ENCODE measurements around the gene KLHL2. TPM values are rescaled to one million over a fixed set of nuclear protein-coding genes. Genes with fewer than 3 reads are reported as not detected.

The KLHL2 gene
- polyA plus RNA-seq, 4 donors = 7.8 to 13.4 (median 10.6) TPM

GRCh38 chr4:165309456-165309855, 102.1 kb downstream of the KLHL2 start:
- Histone ChIP-seq H3K36me3 (ENCODE audit: control insufficient read depth in 3 of 3, insufficient read depth in 2 of 3, low read depth in 1 of 3, low read length in 3 of 3) (peaks cover 0 to 4% (median 3%) of the 10 kb centered on the region in 3 donors), H3K27ac (ENCODE audit: low read depth in 1 of 3, low read length in 2 of 3) (no peak overlapping the region), H3K4me3 (ENCODE audit: low read depth in 1 of 3, low read length in 3 of 3) (no peak overlapping the region), H3K4me1 (ENCODE audit: control insufficient read depth in 3 of 3, insufficient read depth in 2 of 3, low read depth in 1 of 3, low read length in 2 of 3) (no peaks in the 10 kb centered on the region), H3K27me3 (ENCODE audit: control insufficient read depth in 3 of 3, insufficient read depth in 3 of 3, low read length in 3 of 3) (no peaks in the 10 kb centered on the region), H3K9me3 (ENCODE audit: control insufficient read depth in 2 of 2, insufficient read depth in 1 of 2, low read depth in 1 of 2, low read length in 1 of 2) (no peaks in the 10 kb centered on the region)
- DNase-seq (no peak), FAIRE-seq (no peak)
- 97 to 98% (median 97%) methylated on average over 4 of the region's 4 CpGs for WGBS, 3 donors

DNA sequence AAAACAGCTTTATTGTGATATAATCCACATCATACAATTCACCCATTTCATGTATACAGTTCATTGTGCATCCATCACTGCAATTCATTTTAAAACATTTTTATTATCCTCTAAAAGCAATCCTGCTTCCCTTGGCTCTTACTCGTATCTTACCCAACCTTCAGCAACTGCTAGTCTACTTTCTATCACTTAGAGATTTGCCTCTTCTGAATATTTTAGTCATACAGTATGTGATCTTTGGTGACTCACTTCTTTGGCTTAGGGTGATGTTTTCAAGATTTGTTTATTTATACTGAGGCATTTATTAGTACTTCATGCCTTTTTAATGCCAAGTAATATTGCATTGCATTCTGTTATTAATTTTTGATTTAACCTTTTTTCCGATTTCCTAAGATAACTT, 105.1 kb downstream of the KLHL2 start:
- no peaks in the 10 kb centered on the region for H3K9me3 ChIP-seq (ENCODE audit: control insufficient read depth in 2 of 2, insufficient read depth in 1 of 2, low read depth in 1 of 2, low read length in 1 of 2)
- no peaks in the 10 kb centered on the region for H3K4me1 ChIP-seq (ENCODE audit: control insufficient read depth in 3 of 3, insufficient read depth in 2 of 3, low read depth in 1 of 3, low read length in 2 of 3)
- peaks cover 0 to 3% (median 0%) of the 10 kb centered on the region in 3 donors for H3K36me3 ChIP-seq (ENCODE audit: control insufficient read depth in 3 of 3, insufficient read depth in 2 of 3, low read depth in 1 of 3, low read length in 3 of 3)
- no peak overlapping the region for H3K4me3 ChIP-seq (ENCODE audit: low read depth in 1 of 3, low read length in 3 of 3)
- H3K27ac ChIP-seq (ENCODE audit: low read depth in 1 of 3, low read length in 2 of 3) = no peak overlapping the region
- no peaks in the 10 kb centered on the region for H3K27me3 ChIP-seq (ENCODE audit: control insufficient read depth in 3 of 3, insufficient read depth in 3 of 3, low read length in 3 of 3)
- 83 to 94% (median 91%) methylated on average over 2 of the region's 2 CpGs for WGBS, 3 donors
- FAIRE-seq = no peak
- no peak for DNase-seq

DNA sequence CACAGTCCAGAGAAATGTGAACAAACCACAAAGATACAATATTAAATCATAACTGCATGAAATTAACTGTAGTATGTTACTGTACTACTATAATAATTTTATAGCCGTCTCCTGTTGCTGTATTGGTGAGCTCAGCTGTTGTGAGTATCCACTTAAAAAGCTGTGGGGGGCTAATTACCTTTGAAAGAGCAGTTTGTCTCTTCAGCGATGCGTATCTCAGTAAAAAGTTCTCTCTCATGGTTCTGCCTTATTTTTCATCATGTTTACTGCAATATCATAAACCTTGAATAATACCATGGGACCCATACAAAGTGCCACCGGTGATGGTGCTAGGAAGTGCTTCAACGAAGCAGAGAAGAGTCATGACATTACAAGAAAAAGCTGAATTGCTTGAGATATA, 111.7 kb downstream of the KLHL2 start:
- Histone ChIP-seq H3K4me1 (ENCODE audit: control insufficient read depth in 3 of 3, insufficient read depth in 2 of 3, low read depth in 1 of 3, low read length in 2 of 3) (no peaks in the 10 kb centered on the region), H3K27me3 (ENCODE audit: control insufficient read depth in 3 of 3, insufficient read depth in 3 of 3, low read length in 3 of 3) (no peaks in the 10 kb centered on the region), H3K36me3 (ENCODE audit: control insufficient read depth in 3 of 3, insufficient read depth in 2 of 3, low read depth in 1 of 3, low read length in 3 of 3) (no peaks in the 10 kb centered on the region), H3K9me3 (ENCODE audit: control insufficient read depth in 2 of 2, insufficient read depth in 1 of 2, low read depth in 1 of 2, low read length in 1 of 2) (no peaks in the 10 kb centered on the region), H3K4me3 (ENCODE audit: low read depth in 1 of 3, low read length in 3 of 3) (no peak overlapping the region), H3K27ac (ENCODE audit: low read depth in 1 of 3, low read length in 2 of 3) (no peak overlapping the region)
- WGBS, 3 donors = 95 to 96% (median 95%) methylated on average over 5 of the region's 5 CpGs
- FAIRE-seq (no peak), DNase-seq (no peak)

DNA sequence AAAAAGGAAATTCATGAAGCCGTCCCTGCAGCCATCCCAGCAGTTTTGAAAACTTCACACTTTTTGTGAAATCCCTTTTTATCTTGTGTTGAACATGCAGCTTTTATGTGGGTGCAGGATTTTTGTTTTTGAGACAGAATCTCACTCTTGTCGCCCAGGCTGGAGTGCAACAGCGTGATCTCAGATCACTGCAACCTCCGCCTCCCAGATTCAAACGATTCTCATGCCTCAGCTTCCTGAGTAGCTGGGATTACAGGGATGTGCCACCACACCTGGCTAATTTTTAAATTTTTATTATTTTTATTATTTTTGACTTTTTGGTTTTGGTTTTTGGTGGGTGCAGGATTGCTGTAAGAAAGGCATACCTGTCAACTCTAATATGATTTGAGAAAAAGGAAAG, 112.1 kb downstream of the KLHL2 start:
- no peaks in the 10 kb centered on the region for H3K4me1 ChIP-seq (ENCODE audit: control insufficient read depth in 3 of 3, insufficient read depth in 2 of 3, low read depth in 1 of 3, low read length in 2 of 3)
- no peaks in the 10 kb centered on the region for H3K36me3 ChIP-seq (ENCODE audit: control insufficient read depth in 3 of 3, insufficient read depth in 2 of 3, low read depth in 1 of 3, low read length in 3 of 3)
- DNase-seq (no peak), FAIRE-seq (no peak)
- no peaks in the 10 kb centered on the region for H3K27me3 ChIP-seq (ENCODE audit: control insufficient read depth in 3 of 3, insufficient read depth in 3 of 3, low read length in 3 of 3)
- H3K9me3 ChIP-seq (ENCODE audit: control insufficient read depth in 2 of 2, insufficient read depth in 1 of 2, low read depth in 1 of 2, low read length in 1 of 2) = no peaks in the 10 kb centered on the region
- H3K4me3 ChIP-seq (ENCODE audit: low read depth in 1 of 3, low read length in 3 of 3) = no peak overlapping the region
- WGBS, 3 donors = 96 to 98% (median 97%) methylated on average over 5 of the region's 5 CpGs
- H3K27ac ChIP-seq (ENCODE audit: low read depth in 1 of 3, low read length in 2 of 3) = no peak overlapping the region

DNA sequence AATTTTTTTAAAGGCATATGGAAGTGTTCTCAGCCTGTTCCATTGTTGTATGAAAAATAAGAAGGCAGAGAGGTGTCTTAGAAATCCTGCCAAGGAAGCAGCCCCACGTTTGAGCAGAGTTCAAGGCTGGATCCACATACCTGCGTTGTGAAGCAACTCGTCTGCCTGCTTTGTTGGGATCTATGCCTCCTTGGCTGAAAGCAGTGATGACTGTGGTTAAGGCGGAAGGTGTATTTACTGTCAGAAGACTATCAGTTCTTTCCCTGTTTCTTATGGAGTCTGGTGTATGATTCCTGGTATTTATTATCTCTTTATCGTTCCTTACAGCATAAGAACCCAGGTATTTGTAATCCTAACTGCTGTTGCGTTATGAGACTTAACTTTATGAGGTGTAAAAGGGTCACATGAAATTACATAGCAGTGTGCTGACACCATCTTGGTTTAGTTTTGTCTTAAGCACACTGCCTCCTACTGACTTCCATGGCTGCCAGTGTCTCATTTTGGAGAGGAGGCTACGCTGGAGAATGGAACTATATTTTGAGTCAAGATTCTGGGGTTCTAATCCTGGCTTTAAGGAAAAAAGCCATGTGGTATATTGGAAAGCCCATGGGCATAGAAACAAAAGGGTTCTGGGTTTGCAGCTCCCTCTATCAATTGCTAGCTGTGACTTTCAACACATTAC, 117.0 kb downstream of the KLHL2 start:
- no peaks in the 10 kb centered on the region for H3K27me3 ChIP-seq (ENCODE audit: control insufficient read depth in 3 of 3, insufficient read depth in 3 of 3, low read length in 3 of 3)
- no peaks in the 10 kb centered on the region for H3K36me3 ChIP-seq (ENCODE audit: control insufficient read depth in 3 of 3, insufficient read depth in 2 of 3, low read depth in 1 of 3, low read length in 3 of 3)
- FAIRE-seq (no peak), DNase-seq (peak in 1 of 2 donors; percentile 83)
- H3K4me1 ChIP-seq (ENCODE audit: control insufficient read depth in 3 of 3, insufficient read depth in 2 of 3, low read depth in 1 of 3, low read length in 2 of 3) = peaks cover 0 to 11% (median 7%) of the 10 kb centered on the region in 3 donors
- peak overlapping the region in 1 of 3 donors; percentile 93 for H3K27ac ChIP-seq (ENCODE audit: low read depth in 1 of 3, low read length in 2 of 3)
- WGBS, 3 donors = 81 to 88% (median 83%) methylated on average over 7 of the region's 7 CpGs
- peak overlapping the region in 1 of 3 donors; percentile 22 for H3K4me3 ChIP-seq (ENCODE audit: low read depth in 1 of 3, low read length in 3 of 3)
- H3K9me3 ChIP-seq (ENCODE audit: control insufficient read depth in 2 of 2, insufficient read depth in 1 of 2, low read depth in 1 of 2, low read length in 1 of 2) = peaks cover 0 to 6% of the 10 kb centered on the region in 2 donors

DNA sequence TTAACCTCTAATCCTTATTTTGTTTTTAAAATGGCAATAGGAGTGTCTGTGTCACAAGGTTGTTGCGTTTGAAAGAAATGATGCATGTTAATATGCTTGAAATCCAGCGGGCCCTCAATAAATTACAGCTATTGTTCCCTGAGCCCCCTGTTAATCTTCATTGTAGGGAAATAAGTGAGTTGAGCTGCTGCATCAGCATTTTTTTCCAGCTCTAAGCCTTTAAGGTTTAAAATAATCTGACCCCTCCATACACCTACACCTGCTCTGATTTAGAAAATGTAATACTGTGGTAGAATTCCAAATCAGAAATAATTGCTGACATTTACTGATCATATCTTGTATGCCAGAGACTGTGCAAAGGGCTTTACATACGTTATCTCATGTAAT, 117.5 kb downstream of the KLHL2 start:
- Histone ChIP-seq H3K4me3 (ENCODE audit: low read depth in 1 of 3, low read length in 3 of 3) (no peak overlapping the region), H3K27ac (ENCODE audit: low read depth in 1 of 3, low read length in 2 of 3) (peak overlapping the region in 1 of 3 donors; percentile 93), H3K36me3 (ENCODE audit: control insufficient read depth in 3 of 3, insufficient read depth in 2 of 3, low read depth in 1 of 3, low read length in 3 of 3) (no peaks in the 10 kb centered on the region), H3K4me1 (ENCODE audit: control insufficient read depth in 3 of 3, insufficient read depth in 2 of 3, low read depth in 1 of 3, low read length in 2 of 3) (peaks cover 0 to 11% (median 7%) of the 10 kb centered on the region in 3 donors), H3K27me3 (ENCODE audit: control insufficient read depth in 3 of 3, insufficient read depth in 3 of 3, low read length in 3 of 3) (no peaks in the 10 kb centered on the region), H3K9me3 (ENCODE audit: control insufficient read depth in 2 of 2, insufficient read depth in 1 of 2, low read depth in 1 of 2, low read length in 1 of 2) (peaks cover 0 to 6% of the 10 kb centered on the region in 2 donors)
- FAIRE-seq = no peak
- WGBS, 3 donors = 78 to 91% (median 91%) methylated on average over 3 of the region's 3 CpGs
- DNase-seq = no peak

- FAIRE-seq (no peak), DNase-seq (peak; percentile 49 to 72)
- peaks cover 0 to 6% of the 10 kb centered on the region in 2 donors for H3K9me3 ChIP-seq (ENCODE audit: control insufficient read depth in 2 of 2, insufficient read depth in 1 of 2, low read depth in 1 of 2, low read length in 1 of 2)
- 49 to 61% (median 54%) methylated on average over 8 of the region's 8 CpGs for WGBS, 3 donors
- H3K36me3 ChIP-seq (ENCODE audit: control insufficient read depth in 3 of 3, insufficient read depth in 2 of 3, low read depth in 1 of 3, low read length in 3 of 3) = peaks cover 0 to 5% (median 0%) of the 10 kb centered on the region in 3 donors
- peaks cover 0 to 20% (median 7%) of the 10 kb centered on the region in 3 donors for H3K4me1 ChIP-seq (ENCODE audit: control insufficient read depth in 3 of 3, insufficient read depth in 2 of 3, low read depth in 1 of 3, low read length in 2 of 3)
- peak overlapping the region in 2 of 3 donors; percentile 4 to 93 for H3K27ac ChIP-seq (ENCODE audit: low read depth in 1 of 3, low read length in 2 of 3)
- peak overlapping the region in 1 of 3 donors; percentile 59 for H3K4me3 ChIP-seq (ENCODE audit: low read depth in 1 of 3, low read length in 3 of 3)
- H3K27me3 ChIP-seq (ENCODE audit: control insufficient read depth in 3 of 3, insufficient read depth in 3 of 3, low read length in 3 of 3) = no peaks in the 10 kb centered on the region
Observed at GRCh38 chr4:165325732-165326512, 118.6 kb downstream of the KLHL2 start.

GRCh38 chr4:165326831-165327210, 119.5 kb downstream of the KLHL2 start:
- peaks cover 0 to 20% (median 11%) of the 10 kb centered on the region in 3 donors for H3K4me1 ChIP-seq (ENCODE audit: control insufficient read depth in 3 of 3, insufficient read depth in 2 of 3, low read depth in 1 of 3, low read length in 2 of 3)
- H3K4me3 ChIP-seq (ENCODE audit: low read depth in 1 of 3, low read length in 3 of 3) = peak overlapping the region; percentile 29 to 59 (median 52)
- peak overlapping the region; percentile 38 to 93 (median 74) for H3K27ac ChIP-seq (ENCODE audit: low read depth in 1 of 3, low read length in 2 of 3)
- no peaks in the 10 kb centered on the region for H3K27me3 ChIP-seq (ENCODE audit: control insufficient read depth in 3 of 3, insufficient read depth in 3 of 3, low read length in 3 of 3)
- FAIRE-seq = no peak
- 0 to 2% (median 0%) methylated on average over 14 of the region's 14 CpGs for WGBS, 3 donors
- peaks cover 0 to 6% of the 10 kb centered on the region in 2 donors for H3K9me3 ChIP-seq (ENCODE audit: control insufficient read depth in 2 of 2, insufficient read depth in 1 of 2, low read depth in 1 of 2, low read length in 1 of 2)
- peak in 1 of 2 donors; percentile 61 for DNase-seq
- peaks cover 0 to 8% (median 0%) of the 10 kb centered on the region in 3 donors for H3K36me3 ChIP-seq (ENCODE audit: control insufficient read depth in 3 of 3, insufficient read depth in 2 of 3, low read depth in 1 of 3, low read length in 3 of 3)

Measured in small intestine (tissue), 7 donors.